OCI-LY3 (cell line): Measurements from ENCODE around the gene PKP4.

Experiments used
- EZH2phosphoT487 ChIP-seq: fragments of 200-600 bp; shearing (Covaris generic); IDR thresholded peaks from 2 replicates; pipeline ENCODE4 v1.6.1; 2018; ENCODE audit warnings: antibody characterized with exemption, mixed run types, low read depth
- TF ChIP-seq, protein P1 (sequence below): fragments of 200-600, 300-600 bp; sonication (generic); IDR thresholded peaks from 2 replicates; pipeline ENCODE4 v1.5.1; 2014; ENCODE audit warnings: antibody characterized with exemption, low read length, low read depth

DNA sequence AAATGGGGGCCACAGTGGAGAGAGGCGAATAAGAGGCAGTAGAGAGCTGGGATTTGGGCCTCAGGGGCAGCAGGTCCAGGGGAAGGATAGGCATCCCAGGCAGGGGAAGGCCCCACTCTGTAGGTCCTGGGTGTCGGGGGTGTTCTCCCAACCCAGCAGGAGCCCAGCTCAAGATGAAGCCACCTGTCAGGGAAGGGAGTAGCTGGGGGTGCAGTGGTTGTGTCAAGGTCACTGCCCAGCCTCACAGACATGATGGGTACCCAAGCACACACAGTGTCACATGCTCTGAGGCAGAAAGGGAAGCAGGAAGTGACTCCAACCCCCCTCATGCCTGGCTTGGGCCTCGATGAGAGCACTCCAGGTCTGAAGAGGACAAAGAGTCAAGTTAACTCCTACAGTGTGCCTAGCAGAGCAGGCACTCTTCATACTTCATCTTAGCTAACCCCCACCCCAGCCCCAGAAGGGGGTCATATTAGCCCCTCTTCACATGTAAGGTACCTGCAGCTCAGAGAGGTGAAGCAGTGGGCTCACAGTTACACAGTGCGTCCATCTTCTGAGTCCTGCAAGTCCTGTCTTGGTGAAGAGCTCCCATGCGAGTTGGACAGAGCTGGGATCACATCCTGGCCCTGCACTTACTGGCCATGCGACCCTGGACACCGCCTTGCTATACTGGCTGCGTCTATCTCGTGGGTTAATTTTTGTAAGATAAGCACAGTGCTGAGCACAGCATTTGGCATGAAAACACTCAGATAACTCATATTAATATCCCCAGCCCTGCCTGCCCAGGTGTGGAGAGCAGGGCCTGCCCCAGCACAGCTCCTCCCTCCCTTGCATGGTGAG is 265.7 kb downstream of the PKP4 start:
- TF ChIP-seq, protein P1, sequence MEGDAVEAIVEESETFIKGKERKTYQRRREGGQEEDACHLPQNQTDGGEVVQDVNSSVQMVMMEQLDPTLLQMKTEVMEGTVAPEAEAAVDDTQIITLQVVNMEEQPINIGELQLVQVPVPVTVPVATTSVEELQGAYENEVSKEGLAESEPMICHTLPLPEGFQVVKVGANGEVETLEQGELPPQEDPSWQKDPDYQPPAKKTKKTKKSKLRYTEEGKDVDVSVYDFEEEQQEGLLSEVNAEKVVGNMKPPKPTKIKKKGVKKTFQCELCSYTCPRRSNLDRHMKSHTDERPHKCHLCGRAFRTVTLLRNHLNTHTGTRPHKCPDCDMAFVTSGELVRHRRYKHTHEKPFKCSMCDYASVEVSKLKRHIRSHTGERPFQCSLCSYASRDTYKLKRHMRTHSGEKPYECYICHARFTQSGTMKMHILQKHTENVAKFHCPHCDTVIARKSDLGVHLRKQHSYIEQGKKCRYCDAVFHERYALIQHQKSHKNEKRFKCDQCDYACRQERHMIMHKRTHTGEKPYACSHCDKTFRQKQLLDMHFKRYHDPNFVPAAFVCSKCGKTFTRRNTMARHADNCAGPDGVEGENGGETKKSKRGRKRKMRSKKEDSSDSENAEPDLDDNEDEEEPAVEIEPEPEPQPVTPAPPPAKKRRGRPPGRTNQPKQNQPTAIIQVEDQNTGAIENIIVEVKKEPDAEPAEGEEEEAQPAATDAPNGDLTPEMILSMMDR: no peak
- no peak for TF ChIP-seq EZH2phosphoT487
